Fibroblast of skin of left quadriceps (primary cell): ENCODE results near the gene MGAT1.
"Not testable (repeated sequence)": the region's sequence is repeated elsewhere in the genome, so short reads cannot be mapped to it uniquely, and the experiment has no call there.

Experiments used
- DNase-seq, 2 experiments: peaks; one replicate each; pipeline ENCODE4 v3.0.0-alpha.2; 2013; ENCODE audit warnings: low read depth in 2 of 2

The MGAT1 gene

GRCh38 chr5:180786531-180787398, 15.8 kb downstream of the MGAT1 start:
- no peak for DNase-seq

- peak; percentile 71 to 76 for DNase-seq
Observed at GRCh38 chr5:180785794-180786221, 16.8 kb downstream of the MGAT1 start.

GRCh38 chr5:180785121-180785781, 17.4 kb downstream of the MGAT1 start:
- peak in 1 of 2 experiments; percentile 51 for DNase-seq

GRCh38 chr5:180784497-180785097, 18.0 kb downstream of the MGAT1 start:
- peak; percentile 56 to 59 for DNase-seq

GRCh38 chr5:180783340-180784052, 19.1 kb downstream of the MGAT1 start:
- DNase-seq, result no peak

- no peak for DNase-seq
Observed at GRCh38 chr5:180782748-180783147, 19.9 kb downstream of the MGAT1 start.

- DNase-seq, result not testable (repeated sequence)
Observed at GRCh38 chr5:180781900-180782326, 20.7 kb downstream of the MGAT1 start.

GRCh38 chr5:180779985-180780610, 22.5 kb downstream of the MGAT1 start:
- DNase-seq, result no peak

GRCh38 chr5:180777475-180777874, 25.1 kb downstream of the MGAT1 start:
- no peak for DNase-seq

GRCh38 chr5:180776376-180776775, 26.2 kb downstream of the MGAT1 start:
- no peak for DNase-seq

GRCh38 chr5:180775624-180776023, 27.0 kb downstream of the MGAT1 start:
- no peak for DNase-seq

GRCh38 chr5:180771839-180772238, 30.8 kb downstream of the MGAT1 start:
- DNase-seq, result no peak

GRCh38 chr5:180769821-180770220, 32.8 kb downstream of the MGAT1 start:
- no peak for DNase-seq

- DNase-seq, result no peak
Observed at GRCh38 chr5:180755601-180756000, 47.0 kb downstream of the MGAT1 start.

GRCh38 chr5:180744253-180744652, 58.4 kb downstream of the MGAT1 start:
- no peak for DNase-seq

GRCh38 chr5:180742727-180743126, 59.9 kb downstream of the MGAT1 start:
- DNase-seq, result no peak

- not testable (repeated sequence) for DNase-seq
Observed at GRCh38 chr5:180740953-180741352, 61.7 kb downstream of the MGAT1 start.

- DNase-seq, result no peak
Observed at GRCh38 chr5:180739958-180740357, 62.6 kb downstream of the MGAT1 start, which contains the start of gene OR2Y1. Gene OR2Y1 (minus strand): TSS chr5:180740058. CDS start chr5:180740058, 0 bp downstream.

GRCh38 chr5:180739271-180739670, 63.3 kb downstream of the MGAT1 start:
- no peak for DNase-seq

GRCh38 chr5:180736536-180736935, 66.1 kb downstream of the MGAT1 start:
- DNase-seq, result no peak
